Lower leg skin (tissue), 4 donors: Measurements from ENCODE around the gene CASS4. TPM values are rescaled to one million over a fixed set of nuclear protein-coding genes. Genes with fewer than 3 reads are reported as not detected.

Experiments
- DNase-seq, 2 donors: peaks; one replicate each; pipeline ENCODE4 v3.0.0-alpha.2; 2019; ENCODE audit warnings: low spot score in 2 of 2
- H3K4me3 ChIP-seq: fragments of 200-600 bp; sonication (generic); 2 replicates; pipeline ENCODE4 v1.5.1; 2017; ENCODE audit warnings: mild to moderate bottlenecking, low read depth; ENCODE audit not compliant: poor library complexity, severe bottlenecking
- CTCF ChIP-seq, 3 donors: fragments of 450-650 bp; IDR thresholded peaks; one replicate each; pipeline ENCODE4 v1.5.1; 2016; ENCODE audit warnings: antibody characterized with exemption in 3 of 3, mild to moderate bottlenecking in 3 of 3, moderate library complexity in 2 of 3
- POLR2A ChIP-seq, 2 donors: fragments of 450-650 bp; IDR thresholded peaks; one replicate each; pipeline ENCODE4 v1.6.1; 2016 to 2017; ENCODE audit warnings: antibody characterized with exemption in 2 of 2, mild to moderate bottlenecking in 1 of 2, moderate library complexity in 1 of 2
- WGBS, 2 donors: methylation state at CpG; one replicate each; pipeline ENCODE4 v1.1.5; 2018; 5-methylcytosine and 5-hydroxymethylcytosine counted together
- intact Hi-C: fragments of 100-400 bp; cut with DNase I; formaldehyde crosslinking; loops from one replicate; pipeline ENCODE4 v1.15.0; 2023; ENCODE audit warnings: low total_unique reads
- total RNA-seq, 4 donors: library from RNA; depleted of rRNA; stranded (reverse); fragments of >200 nt; gene quantifications; one replicate each; pipeline ENCODE4 v1.1.0, GENCODE V29; 2016

CASS4 gene
- total RNA-seq, 4 donors from 2014 or later = 0.61 to 2.9 (median 1.4) TPM

GRCh38 chr20:56437196-56437960 is 25.3 kb downstream of the CASS4 start:
- intact Hi-C loops = no loop called here
- TF ChIP-seq POLR2A (IDR thresholded peaks at IDR 0.05) (no peak), CTCF (IDR thresholded peaks at IDR 0.05) (no peak)
- H3K4me3 ChIP-seq = no peak overlapping the region
- peak in 1 of 2 donors; percentile 64 for DNase-seq
- WGBS, 2 donors = 91% methylated on average over 20 of the region's 20 CpGs

- no peak for DNase-seq
- TF ChIP-seq CTCF (IDR thresholded peaks at IDR 0.05) (no peak), POLR2A (IDR thresholded peaks at IDR 0.05) (no peak)
- intact Hi-C loops = no loop called here
- 92 to 96% methylated on average over 4 of the region's 4 CpGs for WGBS, 2 donors
- no peak overlapping the region for H3K4me3 ChIP-seq
Observed at GRCh38 chr20:56438284-56438683, 26.2 kb downstream of the CASS4 start.

- no peak overlapping the region for H3K4me3 ChIP-seq
- TF ChIP-seq CTCF (IDR thresholded peaks at IDR 0.05) (no peak), POLR2A (IDR thresholded peaks at IDR 0.05) (no peak)
- intact Hi-C loops = no loop called here
- 21 to 47% methylated on average over 5 of the region's 5 CpGs for WGBS, 2 donors
- peak in 1 of 2 donors; percentile 82 for DNase-seq
Observed at GRCh38 chr20:56439771-56440291, 27.8 kb downstream of the CASS4 start.

- DNase-seq = peak in 1 of 2 donors; percentile 23
- intact Hi-C loops = no loop called here
- H3K4me3 ChIP-seq = no peak overlapping the region
- no peak for TF ChIP-seq POLR2A (IDR thresholded peaks at IDR 0.05)
- TF ChIP-seq CTCF (IDR thresholded peaks at IDR 0.05) = no peak
- WGBS, 2 donors = 81 to 85% methylated on average over 4 of the region's 4 CpGs
Observed at GRCh38 chr20:56440346-56441007, 28.4 kb downstream of the CASS4 start.

- TF ChIP-seq POLR2A (IDR thresholded peaks at IDR 0.05) = no peak
- TF ChIP-seq CTCF (IDR thresholded peaks at IDR 0.05) = no peak
- DNase-seq = peak in 1 of 2 donors; percentile 67
- intact Hi-C loops = no loop called here
- 84 to 88% methylated on average over 17 of the region's 17 CpGs for WGBS, 2 donors
- H3K4me3 ChIP-seq = no peak overlapping the region
Observed at GRCh38 chr20:56442389-56443365, 30.6 kb downstream of the CASS4 start.
